K562 (cell line): ENCODE data around the gene LZTS3. TPM values are rescaled to one million over a fixed set of nuclear protein-coding genes. Genes with fewer than 3 reads are reported as not detected.

Source experiments
- BRD9 ChIP-seq: fragments of 450-650 bp; IDR thresholded peaks from 2 replicates; pipeline ENCODE4 v1.6.1; 2018; ENCODE audit warnings: low read depth; ENCODE audit not compliant: partially characterized antibody
- CGGBP1 ChIP-seq: fragments of 250-450 bp; sonication (Bioruptor Pico); IDR thresholded peaks from 2 replicates; pipeline ENCODE4 v1.9.0; 2021; ENCODE audit warnings: mild to moderate bottlenecking
- CXXC5 ChIP-seq: fragments of 250-450 bp; sonication (Bioruptor Pico); IDR thresholded peaks from 2 replicates; pipeline ENCODE4 v1.8.0; 2022; ENCODE audit warnings: inconsistent platforms, mild to moderate bottlenecking, moderate library complexity
- HDAC1 ChIP-seq, 2 experiments: fragments of 450-650 bp; IDR thresholded peaks; 2 replicates each; pipeline ENCODE4 v1.6.1; 2016 to 2017; ENCODE audit warnings: inconsistent platforms in 1 of 2, mild to moderate bottlenecking in 1 of 2, moderate library complexity in 1 of 2
- HDAC6 ChIP-seq: IDR thresholded peaks from 2 replicates; pipeline ENCODE4 v1.6.1; 2012; ENCODE audit warnings: low read depth, mild to moderate bottlenecking, control low read depth, inconsistent platforms, low read length, moderate library complexity
- KDM1A ChIP-seq, 2 experiments: fragments of 450-650 bp; IDR thresholded peaks; 2 replicates each; pipeline ENCODE4 v1.6.1; 2016; ENCODE audit warnings: mild to moderate bottlenecking in 2 of 2
- KDM4B ChIP-seq, 2 experiments: fragments of 450-650 bp in 1 of 2; sonication (generic) in 1 of 2; IDR thresholded peaks; 2 replicates each; pipeline ENCODE4 v1.6.1; 2016 to 2017; ENCODE audit warnings: borderline replicate concordance in 2 of 2, antibody characterized with exemption in 1 of 2, low read depth in 1 of 2, mild to moderate bottlenecking in 1 of 2
- MAZ ChIP-seq, 2 experiments: fragments of 450-650 bp in 1 of 2; sonication (generic) in 1 of 2; formaldehyde crosslinking; IDR thresholded peaks in 1 of 2; conservative IDR thresholded peaks in 1 of 2; 2 replicates each; pipeline versions ENCODE4 v1.4.0 to v1.5.0; 2020; ENCODE audit warnings: mild to moderate bottlenecking in 1 of 2, missing genetic modification reagents in 1 of 2
- MEF2A ChIP-seq: IDR thresholded peaks from 2 replicates; pipeline ENCODE4 v1.6.1; 2011; ENCODE audit warnings: low read depth, mild to moderate bottlenecking, low read length, moderate library complexity; ENCODE audit not compliant: control insufficient read depth
- NFATC3 ChIP-seq: fragments of 450-650 bp; IDR thresholded peaks from 2 replicates; pipeline ENCODE4 v1.6.1; 2017; ENCODE audit warnings: mild to moderate bottlenecking
- NR2C1 ChIP-seq, 2 experiments: fragments of 450-650 bp; IDR thresholded peaks; 2 replicates each; pipeline ENCODE4 v1.6.1; 2017; ENCODE audit warnings: mild to moderate bottlenecking in 2 of 2, antibody characterized with exemption in 1 of 2, inconsistent platforms in 1 of 2, missing compliant biosample characterization in 1 of 2, missing genetic modification characterization in 1 of 2
- PRPF4 ChIP-seq: fragments of 200-400 bp; formaldehyde crosslinking; IDR thresholded peaks from one replicate; pipeline ENCODE4 v1.6.1; 2017; ENCODE audit warnings: low read length, low read depth, mild to moderate bottlenecking; ENCODE audit not compliant: insufficient read depth, poor library complexity, severe bottlenecking
- SOX6 ChIP-seq: fragments of 450-650 bp; IDR thresholded peaks from 2 replicates; pipeline ENCODE4 v1.6.1; 2014; ENCODE audit warnings: mild to moderate bottlenecking
- ZNF143 ChIP-seq: sonication (generic); formaldehyde crosslinking; IDR thresholded peaks from 2 replicates; pipeline ENCODE4 v1.9.0; 2022; ENCODE audit warnings: mild to moderate bottlenecking, missing genetic modification reagents
- ZNF436 ChIP-seq: fragments of 250-450, 450-650 bp; sonication (Bioruptor Pico); formaldehyde crosslinking; IDR thresholded peaks from 2 replicates; pipeline ENCODE4 v1.7.0; 2020; ENCODE audit warnings: mild to moderate bottlenecking
- polyA plus RNA-seq, 8 experiments: library from polyadenylated mRNA; depleted of rRNA in 4 of 8; stranded (reverse) in 5 of 8; unstranded in 3 of 8; fragments of >200 nt; fragmentation: Nextera tagmentation in 2 of 8; fragmentation: Illumina TruSeq in 1 of 8; extraction: Ambion mirVana in 2 of 8; extraction: Trizol in 1 of 8; gene quantifications; 2 replicates each; pipeline versions ENCODE4 v1.2.1 to v1.2.3, GENCODE V29; 2011 to 2014; ENCODE audit warnings: inconsistent platforms in 1 of 8, missing spikeins in 1 of 8
- total RNA-seq, 7 experiments: library from RNA; depleted of rRNA in 6 of 7; stranded (reverse); fragments of >200 nt in 6 of 7; fragmentation: Illumina TruSeq in 2 of 7; extraction: Trizol in 2 of 7; gene quantifications; 2 replicates each; pipeline versions ENCODE4 v1.2.1 to v1.2.3, GENCODE V29; 2011 to 2021; ENCODE audit warnings: low replicate concordance in 1 of 7
- TF ChIP-seq, protein P1 (sequence below): sonication (generic); formaldehyde crosslinking; IDR thresholded peaks from 2 replicates; pipeline ENCODE4 v1.9.0; 2022; ENCODE audit warnings: mild to moderate bottlenecking, missing genetic modification reagents
- TF ChIP-seq, protein P2 (sequence below), 3 experiments: IDR thresholded peaks in 2 of 3; conservative IDR thresholded peaks in 1 of 3; 2 replicates each; pipeline ENCODE4 v1.5.1; 2011 to 2012; ENCODE audit warnings: low read length in 3 of 3, mild to moderate bottlenecking in 3 of 3, control low read depth in 2 of 3, improper control_type of control experiment in 1 of 3, inconsistent platforms in 1 of 3, low read depth in 1 of 3, mixed read lengths in 1 of 3, moderate library complexity in 1 of 3; ENCODE audit not compliant: insufficient read depth in 2 of 3

Gene LZTS3
- total and polyA plus RNA-seq, 9 of the 15 experiments (the other 6 are each of a cell fraction or from before 2014, with no cell fraction given), result 0.07 to 2.9 (median 2.0) TPM

DNA sequence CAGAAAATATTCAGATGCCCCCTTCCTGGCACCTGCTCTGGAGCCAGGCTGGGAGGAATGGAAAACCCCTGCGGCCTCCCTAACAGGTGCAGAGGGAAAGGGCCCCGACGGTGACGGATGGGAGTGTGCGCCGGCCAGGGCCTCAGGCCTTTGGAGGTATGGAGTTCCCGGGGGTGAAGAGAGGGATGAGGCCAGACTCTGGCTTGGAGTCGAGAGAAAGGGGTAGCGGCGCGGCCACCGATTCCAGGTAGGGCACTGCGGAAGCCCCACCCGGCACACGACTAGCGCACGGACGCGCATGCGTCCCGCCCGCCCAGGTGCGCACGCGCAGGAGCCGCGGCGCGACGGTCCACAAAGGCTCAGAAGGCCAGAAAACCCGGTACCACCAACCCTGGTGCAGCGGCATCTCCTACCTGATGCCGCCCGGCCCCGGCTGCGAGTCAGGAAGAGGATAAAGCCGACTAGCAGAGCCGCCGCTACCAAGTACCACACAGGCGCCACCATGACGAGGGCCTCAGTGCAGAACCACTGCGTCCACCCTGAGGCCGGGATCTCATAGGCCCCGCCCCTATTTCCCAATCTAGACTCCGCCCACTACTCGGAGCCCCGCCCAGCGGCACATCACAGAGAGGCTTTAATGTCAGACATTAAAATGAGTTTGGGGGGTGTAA, 30.9 kb upstream of the LZTS3 start, which contains the start of gene DDRGK1 (continued):
- TF ChIP-seq MAZ (CRISPR knock-in tag; conservative IDR thresholded peaks at IDR 0.05 in 1 of 2, IDR thresholded peaks at IDR 0.05 in 1 of 2) (peak in 1 of 2 experiments; percentile 46; a peak in 1 of 4 replicates), KDM1A (IDR thresholded peaks at IDR 0.05) (no peak), HDAC6 (no peak), CGGBP1 (CRISPR knock-in tag) (no peak), CXXC5 (peak; percentile 56), PRPF4 (no peak), BRD9 (no peak), NFATC3 (no peak), ZNF143 (CRISPR knock-in tag) (no peak), NR2C1 (IDR thresholded peaks at IDR 0.05) (no peak), NR2C1 (tag; IDR thresholded peaks at IDR 0.05) (no peak), SOX6 (no peak), HDAC1 (IDR thresholded peaks at IDR 0.05) (no peak), MEF2A (no peak), ZNF436 (CRISPR knock-in tag) (no peak), KDM4B (IDR thresholded peaks at IDR 0.05; ENCODE audit: borderline replicate concordance in 2 of 2, low read depth in 1 of 2) (no peak)
- TF ChIP-seq, protein P1, sequence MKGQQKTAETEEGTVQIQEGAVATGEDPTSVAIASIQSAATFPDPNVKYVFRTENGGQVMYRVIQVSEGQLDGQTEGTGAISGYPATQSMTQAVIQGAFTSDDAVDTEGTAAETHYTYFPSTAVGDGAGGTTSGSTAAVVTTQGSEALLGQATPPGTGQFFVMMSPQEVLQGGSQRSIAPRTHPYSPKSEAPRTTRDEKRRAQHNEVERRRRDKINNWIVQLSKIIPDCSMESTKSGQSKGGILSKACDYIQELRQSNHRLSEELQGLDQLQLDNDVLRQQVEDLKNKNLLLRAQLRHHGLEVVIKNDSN (CRISPR knock-in tag), result no peak; the same call in 1 of the 2 replicates
- TF ChIP-seq, protein P2, sequence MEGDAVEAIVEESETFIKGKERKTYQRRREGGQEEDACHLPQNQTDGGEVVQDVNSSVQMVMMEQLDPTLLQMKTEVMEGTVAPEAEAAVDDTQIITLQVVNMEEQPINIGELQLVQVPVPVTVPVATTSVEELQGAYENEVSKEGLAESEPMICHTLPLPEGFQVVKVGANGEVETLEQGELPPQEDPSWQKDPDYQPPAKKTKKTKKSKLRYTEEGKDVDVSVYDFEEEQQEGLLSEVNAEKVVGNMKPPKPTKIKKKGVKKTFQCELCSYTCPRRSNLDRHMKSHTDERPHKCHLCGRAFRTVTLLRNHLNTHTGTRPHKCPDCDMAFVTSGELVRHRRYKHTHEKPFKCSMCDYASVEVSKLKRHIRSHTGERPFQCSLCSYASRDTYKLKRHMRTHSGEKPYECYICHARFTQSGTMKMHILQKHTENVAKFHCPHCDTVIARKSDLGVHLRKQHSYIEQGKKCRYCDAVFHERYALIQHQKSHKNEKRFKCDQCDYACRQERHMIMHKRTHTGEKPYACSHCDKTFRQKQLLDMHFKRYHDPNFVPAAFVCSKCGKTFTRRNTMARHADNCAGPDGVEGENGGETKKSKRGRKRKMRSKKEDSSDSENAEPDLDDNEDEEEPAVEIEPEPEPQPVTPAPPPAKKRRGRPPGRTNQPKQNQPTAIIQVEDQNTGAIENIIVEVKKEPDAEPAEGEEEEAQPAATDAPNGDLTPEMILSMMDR (IDR thresholded peaks at IDR 0.05 in 2 of 3, conservative IDR thresholded peaks at IDR 0.05 in 1 of 3; ENCODE audit: insufficient read depth in 2 of 3, low read depth in 1 of 3, low read length in 3 of 3), result no peak
